Measurements from ENCODE around the gene DPM1.

The DPM1 gene

DNA sequence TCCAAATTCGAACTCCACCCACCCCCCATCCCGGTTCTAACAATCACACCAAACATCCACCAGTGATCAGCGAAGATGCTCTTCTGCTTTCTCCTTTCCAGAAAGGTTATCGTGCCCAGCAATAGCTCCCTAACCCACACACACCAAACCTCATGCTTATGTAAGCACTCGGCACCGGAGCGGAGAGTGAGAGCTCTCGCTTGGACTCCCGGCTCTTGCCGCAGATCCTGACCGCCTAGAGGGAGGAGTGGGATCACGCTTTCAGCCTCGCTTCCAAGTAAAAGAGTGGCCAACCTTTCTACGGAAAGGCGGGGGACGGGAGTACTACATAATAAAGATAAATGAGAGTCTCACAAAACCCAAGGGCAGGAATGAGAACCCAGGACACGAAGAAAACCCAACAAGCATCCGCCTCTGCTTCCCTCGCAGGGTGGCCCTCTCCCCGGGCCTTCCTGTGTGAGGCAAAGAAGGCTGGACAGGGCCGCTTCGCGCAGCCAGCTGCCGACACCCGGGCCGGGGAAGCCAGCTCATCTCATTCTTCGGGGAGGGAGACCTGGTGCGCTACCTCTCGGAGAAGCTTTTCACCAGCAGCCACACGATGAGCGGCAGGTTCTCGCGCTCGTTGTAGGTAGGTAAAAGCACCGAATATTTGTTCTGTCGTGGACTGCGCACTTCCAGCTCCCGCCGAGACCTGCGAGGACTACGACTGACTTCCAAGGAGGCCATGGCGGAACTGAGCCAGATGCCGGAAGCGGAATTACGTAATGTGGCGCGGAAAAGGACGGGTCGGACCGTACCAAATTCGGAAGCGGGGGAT, at the start of gene DPM1:
Gene DPM1, minus strand, starts transcription at position 735 of the 817 bp plus-strand sequence. Its CDS starts 9 bp downstream, at position 726.
- peak; percentile 94 for DNase-seq

DNA sequence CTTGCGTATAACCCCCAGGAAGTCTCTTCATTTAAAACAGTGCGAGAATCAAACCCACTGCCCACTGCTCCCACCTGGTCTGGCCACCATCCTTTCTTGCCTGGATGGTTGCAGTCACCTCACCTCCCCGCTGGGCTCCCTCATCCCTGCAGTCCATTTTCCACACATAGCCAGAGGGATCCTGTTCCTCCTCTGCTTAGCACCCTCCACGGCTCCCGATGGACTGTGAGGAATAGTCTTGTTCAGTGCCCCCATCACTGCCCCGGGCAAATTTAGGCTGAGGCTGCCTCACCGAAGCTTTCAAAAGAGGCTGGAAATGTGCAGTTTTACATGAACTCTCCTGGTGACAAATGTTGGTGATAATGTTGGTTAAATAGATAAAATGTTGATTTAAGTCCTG, 46.9 kb upstream of the DPM1 start:
- no peak for DNase-seq

DNA sequence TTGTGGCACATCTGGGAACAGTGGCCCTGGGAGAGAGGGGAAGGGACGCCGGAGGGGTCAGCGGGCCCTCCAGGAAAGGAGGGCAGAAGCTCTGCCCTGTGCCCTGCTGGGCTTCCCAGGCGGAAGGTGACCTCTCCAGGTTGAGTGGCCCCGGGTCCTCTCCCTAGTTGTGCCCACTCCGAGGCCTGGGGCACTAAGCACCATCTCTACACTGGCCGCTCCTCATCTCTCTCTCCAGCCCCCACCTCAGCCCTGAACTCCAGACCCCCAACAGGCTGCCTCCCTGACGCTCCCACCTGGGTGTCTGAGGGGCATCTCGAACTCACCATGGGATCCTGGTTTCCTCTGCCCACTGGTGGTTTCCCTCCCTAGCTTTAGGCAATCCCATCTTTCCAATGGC, 46.4 kb upstream of the DPM1 start:
- no peak for DNase-seq

DNA sequence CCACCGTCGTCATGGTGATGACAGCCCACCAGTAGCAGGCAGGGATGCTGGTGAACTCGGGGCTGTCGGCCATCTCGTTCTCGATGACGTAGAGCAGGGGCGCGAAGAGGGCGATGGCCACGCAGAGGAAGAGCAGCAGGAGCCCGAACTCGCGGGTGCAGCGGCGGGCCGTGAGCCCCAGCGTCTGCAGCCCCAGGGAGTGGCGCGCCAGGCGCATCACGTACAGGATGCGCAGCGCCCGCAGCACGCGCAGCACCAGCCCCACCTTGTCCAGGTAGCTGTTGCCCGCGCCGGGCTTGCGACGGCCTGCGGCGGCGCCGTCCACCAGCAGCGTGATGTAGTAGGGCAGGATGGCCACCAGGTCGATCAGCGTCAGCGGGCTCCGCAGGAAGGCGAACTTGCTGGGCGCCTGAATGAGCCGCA, 46.0 kb upstream of the DPM1 start:
- DNase-seq = no peak

DNA sequence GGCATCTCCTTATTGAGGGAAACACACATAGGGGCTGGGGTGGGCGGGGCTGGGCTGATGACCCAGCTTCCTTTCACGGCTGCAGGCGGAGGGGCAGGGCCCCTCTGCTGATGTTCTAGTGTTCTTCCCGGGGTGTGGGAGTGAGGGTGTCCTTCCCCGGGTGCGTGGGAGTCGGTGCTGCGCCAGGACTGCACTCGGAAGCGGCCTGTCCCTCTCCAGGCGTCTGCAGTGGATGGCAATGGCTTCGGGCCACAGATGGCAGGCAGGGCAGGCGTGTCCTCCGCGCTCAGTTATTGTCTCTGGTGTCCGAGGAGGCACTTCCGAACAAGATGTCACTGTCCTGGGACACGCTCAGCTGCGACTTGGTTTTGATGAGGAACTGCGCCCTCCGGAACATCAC, 45.4 kb upstream of the DPM1 start:
- DNase-seq = no peak

DNA sequence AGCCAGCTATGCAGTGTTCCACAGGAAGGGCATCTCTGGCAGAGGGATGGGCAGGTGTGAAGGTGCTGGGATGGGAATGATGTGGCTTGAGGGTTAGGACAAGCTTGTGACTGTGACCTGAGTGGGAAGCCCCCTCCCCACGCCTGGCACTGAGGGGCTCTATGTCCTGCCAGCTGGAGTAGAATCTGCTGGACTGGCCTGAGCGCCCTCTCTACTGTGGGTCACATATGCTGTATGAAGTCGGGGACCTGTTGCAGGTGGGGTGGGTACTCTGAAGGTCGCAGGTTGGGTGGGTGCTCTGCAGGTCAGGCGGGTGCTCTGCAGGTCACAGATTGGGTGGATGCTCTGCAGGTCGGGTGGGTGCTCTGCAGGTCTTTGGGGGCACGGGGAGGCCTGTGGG, 44.3 kb upstream of the DPM1 start:
- DNase-seq = no peak

DNA sequence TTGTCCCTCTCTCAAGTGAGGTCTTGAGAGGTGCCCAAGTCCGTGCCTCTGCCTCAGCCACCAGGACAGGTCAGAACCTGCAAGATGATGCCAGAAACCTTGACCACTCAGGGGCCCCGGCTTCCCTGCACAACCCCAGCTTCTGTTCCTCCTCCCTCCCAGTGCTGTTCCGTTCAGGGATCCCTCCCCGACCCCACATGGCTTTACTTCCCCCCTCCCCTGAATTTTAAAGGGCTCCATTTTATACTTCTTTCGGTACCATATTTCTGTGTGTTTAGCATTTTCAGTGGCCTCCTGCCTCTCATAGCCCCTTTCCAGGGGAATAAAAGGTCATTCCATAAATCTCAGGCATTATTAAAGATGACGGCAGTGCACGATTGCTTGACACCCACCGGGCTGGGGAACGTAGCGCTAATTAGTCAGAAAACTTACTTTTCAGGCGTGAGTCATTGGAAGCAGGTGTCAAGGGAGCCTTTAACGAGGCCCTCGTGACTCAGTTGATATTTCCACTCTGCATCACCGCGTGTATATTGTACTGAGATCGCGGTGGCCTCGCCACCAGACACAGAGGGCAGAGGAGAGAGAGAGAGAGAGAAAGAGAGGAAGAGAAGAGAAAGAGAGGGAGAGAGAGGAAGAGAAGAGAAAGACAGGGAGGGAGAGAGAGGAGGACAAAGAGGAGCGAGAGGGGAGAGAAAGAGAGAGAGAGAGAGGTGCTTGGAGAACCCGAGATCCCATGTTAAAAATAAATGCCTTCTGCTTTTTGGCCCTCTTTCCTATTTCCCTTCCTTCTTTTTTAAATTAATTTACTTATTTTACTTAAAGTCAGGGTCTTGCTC, 43.3 kb upstream of the DPM1 start:
- DNase-seq = no peak

DNA sequence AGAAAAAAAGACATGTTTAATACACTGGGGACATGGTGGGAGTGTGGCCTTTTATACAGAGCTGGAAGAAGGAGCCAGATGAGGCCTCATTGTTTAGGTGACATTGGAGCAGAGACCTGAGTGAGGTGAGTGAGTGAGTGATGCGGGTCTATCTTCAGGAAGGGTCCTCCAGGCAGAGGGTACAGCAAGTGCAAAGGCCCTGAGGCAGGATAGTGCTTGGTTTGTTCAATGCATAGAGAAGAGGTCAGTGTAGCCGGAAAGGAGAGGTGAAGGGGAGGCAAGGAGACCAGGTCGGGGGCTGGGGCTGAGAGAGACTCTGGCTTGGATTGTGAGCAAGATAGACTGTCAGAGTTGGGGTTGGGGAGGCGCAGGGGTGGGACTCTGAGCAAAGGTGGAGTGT, 41.0 kb upstream of the DPM1 start:
- DNase-seq = no peak

DNA sequence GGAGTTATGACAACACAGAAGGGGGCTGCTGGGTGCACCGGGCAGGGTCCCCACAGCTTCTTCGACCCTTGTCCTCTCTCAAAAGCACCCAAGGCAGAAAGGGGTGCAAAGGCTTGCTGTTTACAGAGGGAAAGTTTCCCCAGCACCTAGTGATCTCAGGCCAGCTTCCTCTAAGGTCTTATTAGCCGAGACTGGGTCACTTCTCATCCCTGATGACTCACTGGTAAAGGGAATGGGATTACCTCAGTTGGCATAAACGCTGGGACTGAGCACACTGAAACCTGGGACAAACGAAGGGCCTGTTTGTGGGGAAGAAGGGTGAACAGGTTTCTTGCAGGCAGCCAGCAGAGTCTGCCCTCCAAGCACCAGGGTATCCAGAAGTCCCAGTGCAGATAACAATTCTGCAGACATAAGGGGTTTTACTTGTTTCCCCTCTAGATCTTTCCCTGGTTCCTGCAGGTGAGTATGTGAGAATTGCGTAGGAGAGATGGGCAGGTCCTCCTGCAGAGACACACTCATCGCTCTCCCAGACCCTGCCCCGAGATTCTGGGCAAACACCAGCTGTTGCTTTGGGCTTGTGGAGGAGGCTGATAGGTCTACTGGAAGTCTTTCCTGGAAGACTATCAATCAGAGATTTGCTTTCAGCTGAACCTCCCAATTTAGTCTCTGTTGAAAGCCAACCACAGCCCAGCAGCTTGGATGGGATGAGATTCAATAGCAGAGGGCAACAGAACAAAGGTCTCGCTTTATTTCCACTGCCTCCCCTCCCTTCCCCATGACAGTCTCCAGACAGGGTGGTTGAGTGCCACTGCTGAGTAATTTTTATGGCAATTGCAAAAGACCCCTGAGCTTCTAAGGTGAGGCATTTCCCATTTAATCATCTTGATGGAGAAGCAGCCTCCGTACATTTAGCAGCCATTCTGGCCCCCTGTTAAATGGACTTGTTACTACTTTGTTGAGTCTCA, 38.9 kb upstream of the DPM1 start:
- DNase-seq = no peak

DNA sequence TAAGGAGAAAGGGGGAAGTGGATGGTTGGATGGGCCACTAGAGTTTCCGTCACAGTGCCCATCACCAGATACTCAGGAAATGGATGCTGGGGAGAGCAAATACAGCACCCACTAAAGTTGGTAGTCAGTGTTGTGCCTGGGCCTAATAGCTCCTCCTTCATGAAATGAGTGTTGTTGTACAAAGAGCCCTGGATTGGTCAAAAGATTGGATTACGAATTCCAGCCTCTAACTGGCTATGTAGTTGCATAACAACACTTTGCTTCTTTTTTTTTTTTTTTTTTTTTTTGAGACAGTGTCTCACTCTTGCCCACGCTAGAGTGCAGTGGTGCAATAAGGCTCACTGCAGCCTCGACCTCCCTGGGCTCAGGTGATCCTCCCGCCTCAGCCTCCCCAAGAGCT, 37.2 kb upstream of the DPM1 start:
- DNase-seq = no peak

DNA sequence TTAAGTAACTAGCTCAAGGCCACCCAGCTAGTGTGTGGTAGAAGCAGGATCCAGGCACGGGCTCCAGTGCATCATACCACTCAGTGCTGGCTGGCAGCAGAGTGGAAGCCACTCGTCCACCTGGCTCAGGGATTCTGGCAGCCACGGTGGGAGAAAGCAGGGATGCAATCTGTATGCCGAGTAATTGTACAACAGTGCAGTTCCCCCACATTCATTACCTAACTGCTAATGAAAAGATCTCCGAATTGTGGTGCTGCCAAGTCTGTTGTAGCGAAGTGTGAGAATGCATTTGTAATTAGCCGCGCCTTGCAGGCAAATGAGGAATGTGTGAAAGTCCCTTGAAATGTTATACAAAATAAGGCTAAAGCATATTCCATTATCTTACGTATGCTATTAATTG, 35.5 kb upstream of the DPM1 start:
- DNase-seq = no peak

DNA sequence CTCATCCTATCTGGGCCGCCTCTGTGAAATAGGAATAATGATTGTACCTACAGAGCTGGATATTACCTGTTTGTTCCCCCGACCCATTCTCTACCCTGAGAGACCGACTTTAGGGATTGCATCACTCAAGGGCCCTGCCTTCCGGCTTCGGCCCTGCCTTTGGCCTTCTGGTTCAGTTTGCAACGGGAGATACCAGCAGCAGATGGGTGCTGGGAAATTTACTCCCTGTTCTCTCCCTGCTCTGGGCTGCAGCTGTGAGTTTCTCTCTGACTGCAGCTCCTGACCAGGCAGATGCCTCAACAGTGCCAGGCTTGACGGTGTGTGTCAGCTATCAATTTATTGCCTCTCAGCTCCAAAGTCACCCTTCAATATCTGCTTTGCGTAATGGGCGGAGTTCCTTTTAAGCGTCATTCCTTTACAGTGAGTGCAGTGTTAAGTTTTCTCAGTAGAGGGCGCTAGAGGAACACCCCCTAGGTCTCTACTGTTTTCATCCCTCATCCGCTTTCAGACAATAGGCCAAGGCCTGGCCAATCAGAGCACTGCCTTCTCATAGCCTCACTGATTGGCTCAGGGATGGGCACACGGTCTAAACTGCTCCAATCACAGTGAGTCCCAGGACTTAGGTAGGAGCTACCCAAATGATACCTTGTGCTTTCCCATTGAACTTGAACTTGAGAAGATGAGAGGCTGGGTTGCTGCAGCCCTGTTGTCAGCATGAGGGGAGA, 34.6 kb upstream of the DPM1 start:
- DNase-seq = peak; percentile 23

DNA sequence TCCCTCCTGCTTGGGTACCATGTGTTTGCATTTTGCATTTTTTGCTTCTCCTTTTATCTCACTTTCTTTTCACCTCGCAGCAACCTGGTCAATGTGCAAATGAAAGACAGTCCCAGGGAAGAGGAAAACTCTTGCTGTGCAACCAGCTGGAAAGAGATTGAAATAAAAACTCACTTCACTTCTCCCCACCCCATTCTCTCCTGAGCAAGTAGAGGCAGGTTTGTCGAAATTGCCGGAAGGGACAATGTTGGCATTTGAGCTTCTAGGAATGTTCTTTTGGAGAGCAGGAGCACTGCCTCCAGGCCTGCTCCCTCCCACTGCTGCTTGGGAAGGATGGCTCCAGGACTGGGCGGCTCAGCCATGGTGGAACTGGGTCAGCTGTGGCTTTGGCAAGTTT, 34.0 kb upstream of the DPM1 start:
- no peak for DNase-seq

DNA sequence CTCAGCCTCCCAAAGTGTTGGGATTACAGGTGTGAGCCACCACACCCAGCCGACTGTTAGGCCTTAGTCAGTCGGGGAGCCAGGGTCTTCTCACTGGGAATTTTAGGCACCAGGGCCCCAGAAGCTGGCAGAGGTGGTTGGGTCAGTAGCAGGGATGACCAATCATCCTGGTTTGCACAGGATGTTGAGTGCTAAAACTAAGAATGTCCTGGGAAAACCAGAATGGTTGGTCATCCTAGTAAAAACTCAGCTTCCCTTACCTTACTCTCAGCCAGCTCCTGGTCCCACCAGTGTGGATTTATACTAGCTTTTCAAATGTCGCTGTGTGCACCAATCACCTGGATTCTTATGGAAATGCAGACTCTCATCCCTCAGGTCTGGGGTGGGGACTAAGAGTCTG, 32.7 kb upstream of the DPM1 start:
- DNase-seq = no peak

DNA sequence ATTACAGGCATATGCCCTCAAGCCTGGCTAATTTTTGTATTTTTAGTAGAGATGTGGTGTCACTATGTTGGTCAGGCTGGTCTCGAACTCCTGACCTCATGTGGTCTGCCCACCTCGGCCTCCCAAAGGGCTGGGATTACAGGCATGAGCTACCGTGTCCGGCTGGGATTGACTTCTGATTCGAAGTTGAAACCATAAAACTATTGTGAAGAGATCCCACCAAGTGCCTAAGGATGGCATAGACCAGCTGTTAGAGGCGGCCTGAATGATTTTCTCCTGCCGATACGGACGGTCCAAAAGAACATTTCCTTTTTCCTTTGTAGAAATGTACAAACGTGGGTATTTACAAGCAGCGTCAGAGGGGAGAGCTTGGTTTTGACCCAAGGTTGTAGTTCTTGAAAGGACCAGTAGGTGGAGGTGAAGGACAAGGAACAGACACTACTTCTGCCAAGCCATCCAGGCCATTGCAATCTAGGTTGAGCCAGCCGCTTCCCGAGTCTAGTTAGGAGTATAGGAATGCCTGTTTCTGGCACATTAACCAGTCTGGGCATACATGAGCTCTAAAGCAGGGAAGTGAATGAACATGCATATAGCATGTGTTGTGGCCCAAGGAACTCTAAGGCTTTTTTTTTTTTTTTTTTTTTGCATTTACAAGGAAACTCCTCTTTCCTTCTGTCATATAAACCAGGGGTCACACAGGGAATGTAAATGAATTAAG, 29.3 kb upstream of the DPM1 start:
- DNase-seq = peak; percentile 82

DNA sequence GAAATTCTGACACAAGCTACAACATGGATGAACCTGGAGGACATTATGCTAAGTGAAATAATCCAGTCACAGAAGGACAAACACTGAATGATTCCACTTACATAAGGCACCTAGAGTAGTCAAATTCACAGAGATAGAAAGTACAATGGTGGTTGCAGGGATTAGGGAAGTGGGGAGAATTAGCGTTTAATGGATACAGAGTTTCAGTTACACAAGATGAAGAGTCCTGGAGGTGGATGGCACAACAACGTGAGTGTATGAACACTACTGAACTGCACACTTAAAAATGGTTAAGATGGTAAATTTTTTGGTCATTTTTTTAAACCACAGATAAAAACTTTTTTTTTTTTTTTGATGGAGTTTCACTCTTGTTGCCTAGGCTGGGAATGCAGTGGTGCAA, 25.0 kb upstream of the DPM1 start:
- DNase-seq = no peak

DNA sequence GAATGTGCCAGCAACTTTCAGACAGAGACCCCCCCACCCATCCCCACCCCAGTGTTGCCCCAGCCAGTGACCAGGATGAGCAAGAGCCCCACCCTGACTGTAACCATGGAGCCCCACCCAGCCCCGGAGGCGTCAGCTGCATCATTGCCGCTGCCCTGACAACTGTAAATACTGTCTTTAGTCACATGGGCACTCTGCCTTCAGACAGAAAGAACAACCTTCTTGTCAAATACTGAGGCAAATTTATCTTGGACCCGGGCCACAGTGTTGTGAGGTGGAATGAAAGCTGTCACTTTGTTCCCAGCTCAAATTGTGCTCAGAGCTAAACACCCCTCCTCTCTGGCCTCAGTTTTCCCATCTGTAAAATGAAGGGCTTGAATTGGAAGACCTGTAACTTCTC, 24.0 kb upstream of the DPM1 start:
- DNase-seq = no peak

DNA sequence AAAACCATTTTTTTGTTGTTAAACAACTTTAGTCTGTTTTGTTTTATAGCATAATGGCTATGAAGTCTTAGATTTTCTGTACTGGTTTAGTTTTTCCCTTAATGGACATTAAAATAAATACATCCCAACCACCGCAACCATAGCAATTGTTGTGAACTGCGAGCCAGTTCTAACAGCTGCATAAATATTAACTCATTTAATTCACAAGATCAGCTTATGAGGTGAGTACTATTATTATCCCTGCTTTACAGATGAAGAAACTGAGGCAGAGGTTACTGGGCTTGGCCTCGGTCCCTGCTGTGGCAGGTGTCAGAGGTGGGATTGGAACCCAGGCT, 23.3 kb upstream of the DPM1 start:
- DNase-seq = no peak

DNA sequence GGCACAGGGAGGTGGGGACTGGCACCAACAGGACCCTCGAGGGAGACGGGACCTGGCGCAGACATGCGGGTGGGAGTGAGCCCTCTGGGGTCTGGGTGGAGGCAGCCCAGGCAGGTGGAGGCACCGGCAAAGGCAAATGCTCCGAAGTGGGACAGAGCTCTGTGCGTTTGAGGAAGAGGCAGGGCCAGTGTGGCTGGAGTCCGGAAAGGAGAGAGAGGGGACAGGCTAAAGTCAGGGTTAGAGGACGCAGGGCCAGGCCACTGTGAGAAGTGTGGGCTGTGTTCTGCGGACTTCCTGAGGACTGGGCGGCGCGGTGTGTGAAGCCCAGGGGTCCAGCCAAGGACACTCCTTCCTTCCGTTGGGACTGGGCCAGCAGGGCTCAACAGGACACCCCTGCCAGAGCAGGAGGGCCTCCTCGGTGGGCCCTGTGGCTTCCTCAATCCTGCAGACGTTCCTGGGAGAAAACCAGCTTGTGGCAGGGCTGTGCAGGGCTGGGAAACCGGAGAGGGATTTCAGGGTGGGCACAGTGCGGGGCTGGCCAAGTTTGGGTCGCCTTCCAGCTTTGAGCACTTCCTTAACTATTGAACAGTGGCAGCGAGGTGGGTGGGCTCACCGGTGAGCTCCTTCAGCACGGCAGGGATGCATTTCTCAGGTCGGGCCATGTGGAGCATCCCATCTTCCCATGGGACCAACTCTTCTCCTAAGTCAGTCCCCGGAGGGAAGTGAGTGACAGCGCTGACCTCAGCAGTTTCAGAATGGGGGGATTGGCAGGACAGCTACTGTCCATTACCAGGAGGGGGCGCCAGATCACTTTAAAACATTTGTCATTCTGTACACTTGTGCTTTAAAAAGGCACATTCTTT, 22.8 kb upstream of the DPM1 start:
- no peak for DNase-seq

DNA sequence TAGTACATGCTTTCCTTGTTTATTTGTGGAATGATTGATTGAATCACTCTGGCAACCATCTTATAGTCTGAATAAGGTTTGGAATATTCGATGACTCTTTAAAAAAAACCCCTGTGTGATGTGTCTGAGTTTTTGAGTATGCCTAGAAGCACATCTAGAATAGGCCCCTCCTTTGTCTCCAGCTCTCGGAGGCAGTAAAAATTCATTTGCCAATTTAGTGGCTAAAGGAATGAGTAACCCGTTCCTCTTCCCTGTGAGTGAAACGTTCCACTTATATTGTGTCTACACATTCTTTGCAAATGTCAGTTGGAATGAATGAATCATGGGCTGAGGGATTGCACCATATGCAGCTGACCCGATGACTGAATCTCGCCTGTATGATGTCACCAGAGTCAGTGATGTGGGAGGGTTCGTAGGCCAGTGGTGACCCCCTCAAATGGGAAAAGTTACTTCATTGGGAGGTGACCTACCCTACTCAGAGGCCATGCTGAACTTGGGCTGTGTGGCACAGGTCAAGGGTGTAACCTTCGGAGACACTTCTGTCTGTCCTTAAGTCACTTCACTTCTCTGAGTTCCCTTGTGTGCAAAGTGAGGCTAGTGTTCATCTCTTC, 21.8 kb upstream of the DPM1 start:
- DNase-seq = no peak

Measured in NCI-H2107 (cell line).